ENCODE measurements around the gene NPR1. TPM values are rescaled to one million over a fixed set of nuclear protein-coding genes. Genes with fewer than 3 reads are reported as not detected.

The NPR1 gene
- total and polyA plus RNA-seq, 2 of the 4 experiments (the other 2 are of a cell fraction): 0.02 TPM; not detected in 1

DNA sequence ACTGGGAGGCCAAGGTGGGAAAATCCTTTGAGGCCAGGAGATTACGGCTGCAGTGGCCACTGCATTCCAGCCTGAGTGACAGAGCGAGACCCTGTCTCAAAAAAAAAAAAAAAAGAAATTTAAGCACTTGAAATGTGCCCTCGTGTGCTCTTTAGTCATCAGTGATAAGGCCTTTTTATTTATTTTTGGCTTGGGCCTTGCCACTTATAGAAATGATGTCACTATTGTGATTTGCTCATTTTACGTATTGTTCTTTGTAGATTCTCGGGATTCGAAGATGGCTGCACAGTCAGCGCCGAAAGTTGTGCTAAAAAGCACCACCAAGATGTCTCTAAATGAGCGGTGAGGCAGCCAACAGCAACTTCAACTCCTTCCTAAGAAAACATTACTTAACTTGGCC is 42.2 kb upstream of the NPR1 start:
- Histone ChIP-seq H3K4ac (ENCODE audit: low read depth, low read length) (no peak overlapping the region), H3K27ac (ENCODE audit: insufficient read depth, low read length) (no peak overlapping the region), H4K5ac (ENCODE audit: low read depth, low read length) (no peak overlapping the region), H4K20me1 (ENCODE audit: insufficient read depth, low read length) (peaks cover 35% of the 10 kb centered on the region), H3K4me3 (ENCODE audit: insufficient read depth, low read depth, low read length) (no peak overlapping the region), H3K23ac (ENCODE audit: low read depth, low read length) (no peak overlapping the region), H3K14ac (replicated peaks; ENCODE audit: low read depth, low read length) (no peak overlapping the region), H4K91ac (ENCODE audit: insufficient read depth, low read depth, low read length) (no peak overlapping the region), H2BK20ac (ENCODE audit: low read depth, low read length) (no peak overlapping the region), H2AFZ (replicated peaks; ENCODE audit: low read length, poor library complexity) (no peak overlapping the region), H3K27me3 (ENCODE audit: control insufficient read depth, insufficient read depth, low read length) (no peaks in the 10 kb centered on the region), H2BK5ac (ENCODE audit: low read depth, low read length, poor library complexity, severe bottlenecking) (no peak overlapping the region), H3K79me1 (ENCODE audit: low read depth in 1 of 2, low read length in 2 of 2) (peaks cover 43 to 60% of the 10 kb centered on the region in 2 experiments), H3K56ac (ENCODE audit: extremely low read depth, insufficient read depth, low read length) (no peak overlapping the region), H3K36me3 (ENCODE audit: control insufficient read depth, insufficient read depth, low read length) (peaks cover 40% of the 10 kb centered on the region), H2AK5ac (ENCODE audit: low read depth, low read length) (no peak overlapping the region), H2BK15ac (ENCODE audit: low read depth, low read length) (no peak overlapping the region), H3K9ac (ENCODE audit: low read depth, low read length) (no peak overlapping the region), H3K4me2 (ENCODE audit: low read depth, low read length) (no peak overlapping the region; the same call in 1 of the 2 replicates), H3K9me1 (ENCODE audit: insufficient read depth, low read length) (0 out of 2 replicates have a peak, but pooled peaks cover 8% of the 10 kb centered on the region), H3K4me1 (ENCODE audit: control insufficient read depth, insufficient read depth, low read length) (peaks cover 3% of the 10 kb centered on the region), H4K8ac (ENCODE audit: low read depth in 2 of 2, low read length in 2 of 2) (no peak overlapping the region), H3K18ac (ENCODE audit: low read depth, low read length) (no peak overlapping the region), H3K9me3 (ENCODE audit: control insufficient read depth, insufficient read depth, low read length) (no peaks in the 10 kb centered on the region), H2AK9ac (replicated peaks; ENCODE audit: low read depth, low read length, poor library complexity) (no peak overlapping the region), H2BK120ac (ENCODE audit: low read depth, low read length) (no peak overlapping the region)
- 82% methylated on average over 3 of the region's 9 CpGs; no CpG with 5 or more reads in 1 of the 2 experiments for WGBS, 2 experiments (ENCODE audit: extremely low coverage in 2 of 2, insufficient read length in 1 of 2)
- dilution Hi-C loops (cut with HindIII; ENCODE audit: low sequenced_read_pairs, unreplicated experiment) (no loop called here), intact Hi-C loops (cut with micrococcal nuclease) (no loop called here), in situ Hi-C loops (cut with MboI; ENCODE audit: low sequenced_read_pairs) (no loop called here)
- ChIA-PET CTCF (no interaction called here), POLR2A (ENCODE audit: unreplicated experiment) (no interaction called here)
- no peak for TF ChIP-seq RFX5 (IDR thresholded peaks at IDR 0.05; ENCODE audit: low read depth, low read length)
- TF ChIP-seq MXI1 (IDR thresholded peaks at IDR 0.05; ENCODE audit: borderline replicate concordance, low read depth, low read length): no peak
- TF ChIP-seq, protein P1, sequence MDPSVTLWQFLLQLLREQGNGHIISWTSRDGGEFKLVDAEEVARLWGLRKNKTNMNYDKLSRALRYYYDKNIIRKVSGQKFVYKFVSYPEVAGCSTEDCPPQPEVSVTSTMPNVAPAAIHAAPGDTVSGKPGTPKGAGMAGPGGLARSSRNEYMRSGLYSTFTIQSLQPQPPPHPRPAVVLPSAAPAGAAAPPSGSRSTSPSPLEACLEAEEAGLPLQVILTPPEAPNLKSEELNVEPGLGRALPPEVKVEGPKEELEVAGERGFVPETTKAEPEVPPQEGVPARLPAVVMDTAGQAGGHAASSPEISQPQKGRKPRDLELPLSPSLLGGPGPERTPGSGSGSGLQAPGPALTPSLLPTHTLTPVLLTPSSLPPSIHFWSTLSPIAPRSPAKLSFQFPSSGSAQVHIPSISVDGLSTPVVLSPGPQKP (IDR thresholded peaks at IDR 0.05; ENCODE audit: borderline replicate concordance, low read depth, low read length): no peak
- no peak for TF ChIP-seq MAFK (IDR thresholded peaks at IDR 0.05; ENCODE audit: low read depth, low read length)
- TF ChIP-seq, protein P2, sequence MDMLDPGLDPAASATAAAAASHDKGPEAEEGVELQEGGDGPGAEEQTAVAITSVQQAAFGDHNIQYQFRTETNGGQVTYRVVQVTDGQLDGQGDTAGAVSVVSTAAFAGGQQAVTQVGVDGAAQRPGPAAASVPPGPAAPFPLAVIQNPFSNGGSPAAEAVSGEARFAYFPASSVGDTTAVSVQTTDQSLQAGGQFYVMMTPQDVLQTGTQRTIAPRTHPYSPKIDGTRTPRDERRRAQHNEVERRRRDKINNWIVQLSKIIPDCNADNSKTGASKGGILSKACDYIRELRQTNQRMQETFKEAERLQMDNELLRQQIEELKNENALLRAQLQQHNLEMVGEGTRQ (IDR thresholded peaks at IDR 0.05; ENCODE audit: low read depth, low read length): no peak
- TF ChIP-seq CHD1 (IDR thresholded peaks at IDR 0.05; ENCODE audit: low read depth, low read length): no peak
- no peak for TF ChIP-seq MAZ (IDR thresholded peaks at IDR 0.05; ENCODE audit: borderline replicate concordance, low read depth, low read length)
- TF ChIP-seq FOS (IDR thresholded peaks at IDR 0.05; ENCODE audit: low read depth, low read length): no peak
- no peak for TF ChIP-seq POLR2A (IDR thresholded peaks at IDR 0.05; ENCODE audit: low read depth, low read length)
- TF ChIP-seq BHLHE40 (IDR thresholded peaks at IDR 0.05; ENCODE audit: low read depth, low read length): no peak
- no peak for TF ChIP-seq NFE2L2 (IDR thresholded peaks at IDR 0.05; ENCODE audit: low read depth, low read length)
- no TSS peak for BruUV-seq (replicated peaks)
- DNase-seq: no peak
- no peak for ATAC-seq (ENCODE audit: low read depth)
